ENCODE measurements around the gene FOXE3. TPM values are rescaled to one million over a fixed set of nuclear protein-coding genes. Genes with fewer than 3 reads are reported as not detected.

The FOXE3 gene
- total and polyA plus RNA-seq, 4 donors, result not detected

DNA sequence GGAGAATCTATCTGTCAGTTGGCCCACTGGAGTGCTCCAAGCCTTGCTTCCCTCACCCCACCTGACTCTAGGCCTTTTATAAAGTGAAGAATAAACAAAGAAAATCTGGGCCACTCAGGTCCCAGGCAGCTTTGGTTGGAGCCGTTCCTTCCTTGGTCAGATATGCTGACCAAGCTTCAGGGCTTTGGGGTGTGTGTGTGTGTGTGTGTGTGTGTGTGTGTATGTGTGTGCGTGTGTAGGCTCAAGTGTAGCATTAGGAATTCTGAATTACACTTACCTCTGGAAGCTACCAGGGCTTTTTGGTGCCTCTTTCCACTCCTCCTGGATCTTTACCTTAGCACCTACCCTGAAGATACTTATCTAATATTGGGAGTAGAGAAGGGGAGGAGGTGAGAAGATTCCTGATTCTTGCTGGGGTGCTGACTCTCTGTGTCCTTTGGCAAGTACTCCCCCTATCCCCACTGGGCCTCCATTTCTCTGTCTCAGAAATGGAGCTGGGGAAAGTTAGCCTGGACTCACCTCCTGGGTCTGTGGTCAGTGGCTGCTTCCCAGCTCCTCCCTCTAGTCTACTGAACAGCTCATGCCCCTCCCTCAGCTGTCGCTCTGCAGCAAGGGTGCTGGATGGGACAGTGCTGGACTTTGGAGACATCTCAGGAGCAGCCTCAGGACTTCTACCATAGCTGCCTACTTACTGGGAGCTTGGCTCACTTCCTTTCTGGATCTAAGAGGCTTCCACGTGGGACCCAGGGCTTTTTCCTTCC, 32.6 kb downstream of the FOXE3 start:
- H3K9me3 ChIP-seq (ENCODE audit: control insufficient read depth in 4 of 4, low read length in 3 of 4), result peaks cover 0 to 11% (median 1%) of the 10 kb centered on the region in 4 donors
- H3K9ac ChIP-seq (ENCODE audit: low read depth in 1 of 2, low read length in 2 of 2), result no peak overlapping the region
- no peak overlapping the region for H3K27ac ChIP-seq (ENCODE audit: low read depth in 1 of 2, low read length in 2 of 2)
- H3K36me3 ChIP-seq (ENCODE audit: control insufficient read depth in 4 of 4, insufficient read depth in 3 of 4, low read depth in 1 of 4, low read length in 3 of 4), result no peaks in the 10 kb centered on the region
- no peak overlapping the region for H3K4me3 ChIP-seq (ENCODE audit: low read depth in 1 of 3, low read length in 3 of 3)
- TF ChIP-seq SP1 (IDR thresholded peaks at IDR 0.05) (no peak), RAD21 (IDR thresholded peaks at IDR 0.05) (no peak), JUND (IDR thresholded peaks at IDR 0.05) (no peak), HNF4G (IDR thresholded peaks at IDR 0.05) (no peak), EGR1 (IDR thresholded peaks at IDR 0.05; ENCODE audit: low read depth in 2 of 2) (no peak), RXRA (IDR thresholded peaks at IDR 0.05) (no peak), FOXA1 (IDR thresholded peaks at IDR 0.05) (no peak), NR2F2 (IDR thresholded peaks at IDR 0.05) (no peak), FOXA2 (IDR thresholded peaks at IDR 0.05) (no peak), HNF4A (conservative IDR thresholded peaks at IDR 0.05) (no peak), CTCF (IDR thresholded peaks at IDR 0.05; ENCODE audit: low read depth, low read length, missing input control) (no peak), MAX (IDR thresholded peaks at IDR 0.05) (no peak)
- TF ChIP-seq, protein P1, sequence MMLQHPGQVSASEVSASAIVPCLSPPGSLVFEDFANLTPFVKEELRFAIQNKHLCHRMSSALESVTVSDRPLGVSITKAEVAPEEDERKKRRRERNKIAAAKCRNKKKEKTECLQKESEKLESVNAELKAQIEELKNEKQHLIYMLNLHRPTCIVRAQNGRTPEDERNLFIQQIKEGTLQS (IDR thresholded peaks at IDR 0.05), result no peak
- TF ChIP-seq, protein P2, sequence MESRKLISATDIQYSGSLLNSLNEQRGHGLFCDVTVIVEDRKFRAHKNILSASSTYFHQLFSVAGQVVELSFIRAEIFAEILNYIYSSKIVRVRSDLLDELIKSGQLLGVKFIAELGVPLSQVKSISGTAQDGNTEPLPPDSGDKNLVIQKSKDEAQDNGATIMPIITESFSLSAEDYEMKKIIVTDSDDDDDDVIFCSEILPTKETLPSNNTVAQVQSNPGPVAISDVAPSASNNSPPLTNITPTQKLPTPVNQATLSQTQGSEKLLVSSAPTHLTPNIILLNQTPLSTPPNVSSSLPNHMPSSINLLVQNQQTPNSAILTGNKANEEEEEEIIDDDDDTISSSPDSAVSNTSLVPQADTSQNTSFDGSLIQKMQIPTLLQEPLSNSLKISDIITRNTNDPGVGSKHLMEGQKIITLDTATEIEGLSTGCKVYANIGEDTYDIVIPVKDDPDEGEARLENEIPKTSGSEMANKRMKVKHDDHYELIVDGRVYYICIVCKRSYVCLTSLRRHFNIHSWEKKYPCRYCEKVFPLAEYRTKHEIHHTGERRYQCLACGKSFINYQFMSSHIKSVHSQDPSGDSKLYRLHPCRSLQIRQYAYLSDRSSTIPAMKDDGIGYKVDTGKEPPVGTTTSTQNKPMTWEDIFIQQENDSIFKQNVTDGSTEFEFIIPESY (IDR thresholded peaks at IDR 0.05), result no peak
- TF ChIP-seq, protein P3, sequence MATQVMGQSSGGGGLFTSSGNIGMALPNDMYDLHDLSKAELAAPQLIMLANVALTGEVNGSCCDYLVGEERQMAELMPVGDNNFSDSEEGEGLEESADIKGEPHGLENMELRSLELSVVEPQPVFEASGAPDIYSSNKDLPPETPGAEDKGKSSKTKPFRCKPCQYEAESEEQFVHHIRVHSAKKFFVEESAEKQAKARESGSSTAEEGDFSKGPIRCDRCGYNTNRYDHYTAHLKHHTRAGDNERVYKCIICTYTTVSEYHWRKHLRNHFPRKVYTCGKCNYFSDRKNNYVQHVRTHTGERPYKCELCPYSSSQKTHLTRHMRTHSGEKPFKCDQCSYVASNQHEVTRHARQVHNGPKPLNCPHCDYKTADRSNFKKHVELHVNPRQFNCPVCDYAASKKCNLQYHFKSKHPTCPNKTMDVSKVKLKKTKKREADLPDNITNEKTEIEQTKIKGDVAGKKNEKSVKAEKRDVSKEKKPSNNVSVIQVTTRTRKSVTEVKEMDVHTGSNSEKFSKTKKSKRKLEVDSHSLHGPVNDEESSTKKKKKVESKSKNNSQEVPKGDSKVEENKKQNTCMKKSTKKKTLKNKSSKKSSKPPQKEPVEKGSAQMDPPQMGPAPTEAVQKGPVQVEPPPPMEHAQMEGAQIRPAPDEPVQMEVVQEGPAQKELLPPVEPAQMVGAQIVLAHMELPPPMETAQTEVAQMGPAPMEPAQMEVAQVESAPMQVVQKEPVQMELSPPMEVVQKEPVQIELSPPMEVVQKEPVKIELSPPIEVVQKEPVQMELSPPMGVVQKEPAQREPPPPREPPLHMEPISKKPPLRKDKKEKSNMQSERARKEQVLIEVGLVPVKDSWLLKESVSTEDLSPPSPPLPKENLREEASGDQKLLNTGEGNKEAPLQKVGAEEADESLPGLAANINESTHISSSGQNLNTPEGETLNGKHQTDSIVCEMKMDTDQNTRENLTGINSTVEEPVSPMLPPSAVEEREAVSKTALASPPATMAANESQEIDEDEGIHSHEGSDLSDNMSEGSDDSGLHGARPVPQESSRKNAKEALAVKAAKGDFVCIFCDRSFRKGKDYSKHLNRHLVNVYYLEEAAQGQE (IDR thresholded peaks at IDR 0.05), result no peak
- WGBS, result 61% methylated on average over 4 of the region's 4 CpGs
- H3K4me1 ChIP-seq (ENCODE audit: control insufficient read depth in 4 of 4, insufficient read depth in 4 of 4, low read length in 3 of 4), result peaks cover 0 to 17% (median 9%) of the 10 kb centered on the region in 4 donors
- peaks cover 0 to 24% (median 11%) of the 10 kb centered on the region in 4 donors for H3K27me3 ChIP-seq (ENCODE audit: control insufficient read depth in 4 of 4, insufficient read depth in 4 of 4, low read length in 3 of 4)
- DNase-seq (ENCODE audit: low spot score), result no peak
